Measurements from ENCODE around the gene CMC2. TPM values are rescaled to one million over a fixed set of nuclear protein-coding genes. Genes with fewer than 3 reads are reported as not detected.

CMC2 gene
- total RNA-seq, 1 donor from 2014 or later = 136 TPM

DNA sequence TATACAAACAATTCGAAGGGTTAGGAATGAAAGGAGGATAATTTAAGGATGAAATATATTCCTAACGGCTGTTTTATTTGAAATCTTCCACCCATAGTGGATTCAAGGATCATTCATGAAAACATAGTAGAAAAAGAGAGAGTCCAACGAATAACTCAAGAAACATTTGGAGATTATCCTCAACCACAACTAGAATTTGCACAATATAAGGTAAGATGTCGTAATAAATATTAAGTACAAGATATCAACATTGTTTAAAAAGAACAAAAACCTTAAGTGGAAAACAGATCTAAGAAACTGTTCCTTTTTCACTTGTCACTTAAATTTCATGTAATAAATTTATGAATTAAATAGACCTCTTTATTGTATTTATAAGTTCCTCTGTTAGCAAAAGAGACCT, 19.7 kb upstream of the CMC2 start:
- TF ChIP-seq, protein P1, sequence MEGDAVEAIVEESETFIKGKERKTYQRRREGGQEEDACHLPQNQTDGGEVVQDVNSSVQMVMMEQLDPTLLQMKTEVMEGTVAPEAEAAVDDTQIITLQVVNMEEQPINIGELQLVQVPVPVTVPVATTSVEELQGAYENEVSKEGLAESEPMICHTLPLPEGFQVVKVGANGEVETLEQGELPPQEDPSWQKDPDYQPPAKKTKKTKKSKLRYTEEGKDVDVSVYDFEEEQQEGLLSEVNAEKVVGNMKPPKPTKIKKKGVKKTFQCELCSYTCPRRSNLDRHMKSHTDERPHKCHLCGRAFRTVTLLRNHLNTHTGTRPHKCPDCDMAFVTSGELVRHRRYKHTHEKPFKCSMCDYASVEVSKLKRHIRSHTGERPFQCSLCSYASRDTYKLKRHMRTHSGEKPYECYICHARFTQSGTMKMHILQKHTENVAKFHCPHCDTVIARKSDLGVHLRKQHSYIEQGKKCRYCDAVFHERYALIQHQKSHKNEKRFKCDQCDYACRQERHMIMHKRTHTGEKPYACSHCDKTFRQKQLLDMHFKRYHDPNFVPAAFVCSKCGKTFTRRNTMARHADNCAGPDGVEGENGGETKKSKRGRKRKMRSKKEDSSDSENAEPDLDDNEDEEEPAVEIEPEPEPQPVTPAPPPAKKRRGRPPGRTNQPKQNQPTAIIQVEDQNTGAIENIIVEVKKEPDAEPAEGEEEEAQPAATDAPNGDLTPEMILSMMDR (IDR thresholded peaks at IDR 0.05; ENCODE audit: borderline replicate concordance) = no peak
- Histone ChIP-seq H3K27me3 (ENCODE audit: low read depth) (no peaks in the 10 kb centered on the region), H3K4me3 (no peak overlapping the region), H3K4me1 (no peaks in the 10 kb centered on the region), H3K9me3 (replicated peaks) (no peaks in the 10 kb centered on the region), H3K36me3 (peaks cover 34% of the 10 kb centered on the region), H3K27ac (replicated peaks) (no peak overlapping the region)
- intact Hi-C loops (cut with micrococcal nuclease) = no loop called here
- no peak for DNase-seq

DNA sequence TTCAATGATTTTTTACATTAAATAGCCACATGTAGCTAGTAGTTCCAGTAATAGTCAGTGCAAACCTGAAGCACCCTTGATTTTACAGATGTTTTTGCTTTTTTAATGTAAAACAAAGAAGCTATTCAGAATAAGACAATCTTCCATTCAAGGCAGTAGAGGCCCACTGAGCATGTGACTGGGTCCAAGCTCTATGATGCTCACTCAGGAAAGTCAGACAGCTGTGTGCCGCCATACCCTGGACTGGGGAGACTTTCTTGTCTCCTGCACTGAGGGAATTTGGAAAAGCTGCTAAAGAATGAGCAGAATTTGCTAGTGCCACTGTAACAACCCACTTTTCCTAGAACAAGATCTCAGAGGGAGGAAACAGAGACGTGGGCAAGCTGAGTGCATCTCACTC, 11.8 kb upstream of the CMC2 start:
- TF ChIP-seq, protein P1 (IDR thresholded peaks at IDR 0.05; ENCODE audit: borderline replicate concordance) = no peak
- H3K9me3 ChIP-seq (replicated peaks) = no peaks in the 10 kb centered on the region
- peaks cover 81% of the 10 kb centered on the region for H3K36me3 ChIP-seq
- DNase-seq = no peak
- H3K27me3 ChIP-seq (ENCODE audit: low read depth) = no peaks in the 10 kb centered on the region
- H3K4me3 ChIP-seq = no peak overlapping the region
- intact Hi-C loops (cut with micrococcal nuclease) = no loop called here
- no peaks in the 10 kb centered on the region for H3K4me1 ChIP-seq
- no peak overlapping the region for H3K27ac ChIP-seq (replicated peaks)

DNA sequence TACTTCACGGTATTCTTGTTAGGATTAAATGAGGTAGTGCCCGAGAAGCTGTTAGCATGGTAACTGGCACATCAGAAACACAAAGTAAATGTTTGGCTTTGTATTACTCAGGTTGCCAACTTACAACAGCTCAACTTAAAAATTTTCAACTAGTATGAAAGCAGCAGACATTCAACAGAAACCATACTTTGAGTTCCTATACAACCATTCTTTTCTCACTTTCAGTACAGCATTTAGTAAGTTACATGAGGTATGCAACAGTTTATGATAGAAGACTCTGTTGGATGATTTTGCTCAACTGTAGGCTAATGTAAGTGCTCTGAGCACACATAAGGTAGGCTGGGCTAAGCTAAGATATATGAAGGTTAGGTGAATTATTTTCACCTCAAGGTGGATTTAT, 8.0 kb upstream of the CMC2 start:
- Histone ChIP-seq H3K36me3 (peaks cover 56% of the 10 kb centered on the region), H3K27me3 (ENCODE audit: low read depth) (no peaks in the 10 kb centered on the region), H3K9me3 (replicated peaks) (no peaks in the 10 kb centered on the region), H3K27ac (replicated peaks) (no peak overlapping the region), H3K4me1 (no peaks in the 10 kb centered on the region), H3K4me3 (no peak overlapping the region)
- no peak for DNase-seq
- intact Hi-C loops (cut with micrococcal nuclease) = no loop called here
- TF ChIP-seq, protein P1 (IDR thresholded peaks at IDR 0.05; ENCODE audit: borderline replicate concordance) = no peak

DNA sequence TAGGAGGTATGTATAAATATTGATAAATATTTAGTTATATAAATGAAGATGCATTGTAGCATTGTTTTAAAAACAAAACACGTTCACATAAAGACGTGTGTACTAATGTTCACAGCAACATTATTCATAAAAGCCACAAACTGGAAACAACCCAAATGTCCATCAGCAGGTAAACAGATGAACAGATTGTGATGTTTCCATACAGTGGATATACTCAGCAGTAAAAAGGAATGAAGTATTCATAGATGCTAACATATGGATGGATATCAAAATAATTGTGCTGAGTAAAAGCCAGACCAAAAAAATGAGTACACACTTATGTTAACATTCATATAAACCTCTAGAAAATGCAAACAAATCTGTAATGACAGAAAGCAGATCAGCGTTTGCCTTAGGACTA, 6.3 kb upstream of the CMC2 start:
- intact Hi-C loops (cut with micrococcal nuclease) = no loop called here
- DNase-seq = no peak
- H3K9me3 ChIP-seq (replicated peaks) = no peaks in the 10 kb centered on the region
- TF ChIP-seq, protein P1 (IDR thresholded peaks at IDR 0.05; ENCODE audit: borderline replicate concordance) = no peak
- H3K4me3 ChIP-seq = no peak overlapping the region
- peaks cover 4% of the 10 kb centered on the region for H3K4me1 ChIP-seq
- no peak overlapping the region for H3K27ac ChIP-seq (replicated peaks)
- no peaks in the 10 kb centered on the region for H3K27me3 ChIP-seq (ENCODE audit: low read depth)
- peaks cover 40% of the 10 kb centered on the region for H3K36me3 ChIP-seq

DNA sequence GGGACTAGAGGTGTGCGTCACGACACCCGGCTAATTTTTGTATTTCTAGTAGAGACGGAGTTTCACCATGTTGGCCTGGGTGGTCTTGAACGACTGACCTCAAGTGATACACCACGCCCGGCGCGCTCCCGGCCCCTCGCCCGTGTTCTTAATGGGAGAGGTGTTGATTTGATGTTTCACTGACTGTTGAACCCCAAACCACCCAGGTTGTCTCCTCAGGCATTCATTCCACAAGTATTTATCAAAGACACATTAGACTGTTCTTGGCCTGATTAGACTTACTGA, 1.8 kb upstream of the CMC2 start:
- Histone ChIP-seq H3K4me3 (no peak overlapping the region), H3K27ac (replicated peaks) (no peak overlapping the region), H3K4me1 (peaks cover 41% of the 10 kb centered on the region), H3K9me3 (replicated peaks) (no peaks in the 10 kb centered on the region), H3K27me3 (ENCODE audit: low read depth) (no peaks in the 10 kb centered on the region), H3K36me3 (peaks cover 11% of the 10 kb centered on the region)
- TF ChIP-seq, protein P1 (IDR thresholded peaks at IDR 0.05; ENCODE audit: borderline replicate concordance) = no peak
- intact Hi-C loops (cut with micrococcal nuclease) = no loop called here
- DNase-seq = no peak
